WTC11 (cell line): ENCODE data around the gene CRPPA. TPM values are rescaled to one million over a fixed set of nuclear protein-coding genes. Genes with fewer than 3 reads are reported as not detected.

Experiments used
- ATAC-seq: fragments of 200-7000 bp; cut with Tn5 transposase; 2 replicates; pipeline ENCODE4 v1.10.0; 2021; ENCODE audit warnings: mild to moderate bottlenecking, moderate library complexity
- CTCF ChIA-PET: fragments of 300-600 bp; sonication (Branson Sonifier 250); formaldehyde crosslinking; loops from one replicate; lab custom pipeline; 2021; ENCODE audit warnings: antibody characterized with exemption; lab: Charles Lee
- POLR2A ChIA-PET: fragments of 350-600 bp; sonication (Branson Sonifier 250); formaldehyde crosslinking; loops from one replicate; lab custom pipeline; 2021; ENCODE audit warnings: antibody characterized with exemption; lab: Charles Lee
- DNase-seq: peaks from one replicate; pipeline ENCODE4 v3.0.0; 2021; ENCODE audit warnings: low spot score
- H3K27ac Mint-ChIP-seq: 2 replicates; pipeline ENCODE4 v1.8.0; 2021; ENCODE audit warnings: mixed read lengths
- H3K27me3 Mint-ChIP-seq: 2 replicates; pipeline ENCODE4 v1.8.0; 2021; ENCODE audit warnings: low read depth, mild to moderate bottlenecking, moderate library complexity, mixed read lengths
- H3K36me3 Mint-ChIP-seq: 2 replicates; pipeline ENCODE4 v1.8.0; 2021; ENCODE audit warnings: mixed read lengths
- H3K4me1 Mint-ChIP-seq: 2 replicates; pipeline ENCODE4 v1.8.0; 2022; ENCODE audit warnings: mixed read lengths
- H3K4me3 Mint-ChIP-seq: 2 replicates; pipeline ENCODE4 v1.8.0; 2021; ENCODE audit warnings: mild to moderate bottlenecking, moderate library complexity, mixed read lengths
- H3K9me3 Mint-ChIP-seq: 2 replicates; pipeline ENCODE4 v1.8.0; 2021; ENCODE audit warnings: mixed read lengths
- EMX1 ChIP-seq: fragments of 250-450 bp; sonication (Bioruptor Pico); IDR thresholded peaks from 2 replicates; pipeline ENCODE4 v1.8.0; 2021; ENCODE audit warnings: mild to moderate bottlenecking
- ESRRA ChIP-seq: sonication (generic); formaldehyde crosslinking; IDR thresholded peaks from 2 replicates; pipeline ENCODE4 v1.8.1; 2022; ENCODE audit warnings: mild to moderate bottlenecking, missing genetic modification reagents, borderline replicate concordance
- FOXJ3 ChIP-seq: sonication (generic); formaldehyde crosslinking; IDR thresholded peaks from 2 replicates; pipeline ENCODE4 v1.9.0; 2021; ENCODE audit warnings: missing genetic modification reagents, mild to moderate bottlenecking, borderline replicate concordance
- IRF2 ChIP-seq: sonication (generic); formaldehyde crosslinking; IDR thresholded peaks from 2 replicates; pipeline ENCODE4 v1.8.0; 2022; ENCODE audit warnings: low read depth, missing genetic modification reagents, borderline replicate concordance
- KAT7 ChIP-seq: sonication (generic); formaldehyde crosslinking; IDR thresholded peaks from 2 replicates; pipeline ENCODE4 v1.8.1; 2023; ENCODE audit warnings: missing genetic modification reagents, mild to moderate bottlenecking, borderline replicate concordance
- MXD4 ChIP-seq: fragments of 250-450 bp; sonication (Bioruptor Pico); IDR thresholded peaks from 2 replicates; pipeline ENCODE4 v1.8.0; 2021; ENCODE audit warnings: mild to moderate bottlenecking, moderate library complexity, borderline replicate concordance
- NFYB ChIP-seq: sonication (generic); formaldehyde crosslinking; conservative IDR thresholded peaks from 2 replicates; pipeline ENCODE4 v1.8.0; 2022; ENCODE audit warnings: low read depth, missing genetic modification reagents
- NR2C2 ChIP-seq: sonication (generic); formaldehyde crosslinking; IDR thresholded peaks from 2 replicates; pipeline ENCODE4 v1.8.0; 2022; ENCODE audit warnings: mild to moderate bottlenecking, missing genetic modification reagents
- OVOL2 ChIP-seq: fragments of 250-450 bp; sonication (Bioruptor Pico); IDR thresholded peaks from 2 replicates; pipeline ENCODE4 v1.9.0; 2021; ENCODE audit warnings: mild to moderate bottlenecking, borderline replicate concordance
- PRRX2 ChIP-seq: fragments of 250-450 bp; sonication (Bioruptor Pico); IDR thresholded peaks from 2 replicates; pipeline ENCODE4 v1.8.0; 2021; ENCODE audit warnings: mild to moderate bottlenecking
- SP1 ChIP-seq: sonication (generic); formaldehyde crosslinking; conservative IDR thresholded peaks from 2 replicates; pipeline ENCODE4 v1.8.1; 2022; ENCODE audit warnings: missing genetic modification reagents
- TCF7 ChIP-seq: sonication (generic); formaldehyde crosslinking; IDR thresholded peaks from 2 replicates; pipeline ENCODE4 v1.8.0; 2022; ENCODE audit warnings: mild to moderate bottlenecking, low read depth, missing genetic modification reagents, moderate library complexity
- TEAD4 ChIP-seq: sonication (generic); formaldehyde crosslinking; IDR thresholded peaks from 2 replicates; pipeline ENCODE4 v1.8.0; 2022; ENCODE audit warnings: mild to moderate bottlenecking, missing genetic modification reagents
- TP53 ChIP-seq: sonication (generic); formaldehyde crosslinking; IDR thresholded peaks from 2 replicates; pipeline ENCODE4 v1.8.1; 2023; ENCODE audit warnings: mild to moderate bottlenecking, missing genetic modification reagents
- ZNF138 ChIP-seq: sonication (generic); formaldehyde crosslinking; conservative IDR thresholded peaks from 2 replicates; pipeline ENCODE4 v1.8.1; 2022; ENCODE audit warnings: mild to moderate bottlenecking, moderate library complexity, missing genetic modification reagents
- ZNF219 ChIP-seq: sonication (generic); formaldehyde crosslinking; IDR thresholded peaks from 2 replicates; pipeline ENCODE4 v1.8.0; 2023; ENCODE audit warnings: missing genetic modification reagents, mild to moderate bottlenecking, borderline replicate concordance
- ZNF317 ChIP-seq: sonication (generic); formaldehyde crosslinking; IDR thresholded peaks from 2 replicates; pipeline ENCODE4 v1.8.1; 2023; ENCODE audit warnings: low read depth, mild to moderate bottlenecking, moderate library complexity, missing genetic modification reagents, borderline replicate concordance
- ZNF416 ChIP-seq: fragments of 250-450 bp; sonication (Bioruptor Pico); IDR thresholded peaks from 2 replicates; pipeline ENCODE4 v1.9.0; 2021; ENCODE audit warnings: mild to moderate bottlenecking, inconsistent platforms
- ZNF423 ChIP-seq: fragments of 250-450 bp; sonication (Bioruptor Pico); IDR thresholded peaks from 2 replicates; pipeline ENCODE4 v2.1.2; 2022; ENCODE audit warnings: mild to moderate bottlenecking, moderate library complexity
- ZNF671 ChIP-seq: fragments of 250-450 bp; sonication (Bioruptor Pico); IDR thresholded peaks from 2 replicates; pipeline ENCODE4 v1.8.0; 2021; ENCODE audit warnings: mild to moderate bottlenecking
- total RNA-seq: library from RNA; stranded (reverse); gene quantifications from 3 replicates; pipeline ENCODE4 v1.2.3, GENCODE V29; 2021
- TF ChIP-seq, protein P1 (sequence below): sonication (generic); formaldehyde crosslinking; IDR thresholded peaks from 2 replicates; pipeline ENCODE4 v1.8.1; 2022; ENCODE audit warnings: mild to moderate bottlenecking, moderate library complexity, missing genetic modification reagents
- TF ChIP-seq, protein P2 (sequence below): fragments of 250-450 bp; sonication (Bioruptor Pico); conservative IDR thresholded peaks from 2 replicates; pipeline ENCODE4 v1.9.0; 2021; ENCODE audit warnings: mild to moderate bottlenecking
- TF ChIP-seq, protein P3 (sequence below): fragments of 250-450 bp; sonication (Bioruptor Pico); IDR thresholded peaks from 2 replicates; pipeline ENCODE4 v1.9.0; 2021; ENCODE audit warnings: moderate library complexity, mild to moderate bottlenecking, inconsistent platforms, borderline replicate concordance
- TF ChIP-seq, protein P4 (sequence below): sonication (generic); formaldehyde crosslinking; IDR thresholded peaks from 2 replicates; pipeline ENCODE4 v1.8.0; 2023; ENCODE audit warnings: missing genetic modification reagents, mild to moderate bottlenecking, borderline replicate concordance
- TF ChIP-seq, protein P5 (sequence below): sonication (generic); formaldehyde crosslinking; IDR thresholded peaks from 2 replicates; pipeline ENCODE4 v1.8.1; 2023; ENCODE audit warnings: mild to moderate bottlenecking, missing genetic modification reagents
- TF ChIP-seq, protein P6 (sequence below): fragments of 200-600 bp; IDR thresholded peaks from 2 replicates; pipeline ENCODE4 v1.8.0; 2022; ENCODE audit warnings: antibody characterized with exemption

The CRPPA gene
- total RNA-seq, 1 experiment from 2014 or later: 0.87 TPM

DNA sequence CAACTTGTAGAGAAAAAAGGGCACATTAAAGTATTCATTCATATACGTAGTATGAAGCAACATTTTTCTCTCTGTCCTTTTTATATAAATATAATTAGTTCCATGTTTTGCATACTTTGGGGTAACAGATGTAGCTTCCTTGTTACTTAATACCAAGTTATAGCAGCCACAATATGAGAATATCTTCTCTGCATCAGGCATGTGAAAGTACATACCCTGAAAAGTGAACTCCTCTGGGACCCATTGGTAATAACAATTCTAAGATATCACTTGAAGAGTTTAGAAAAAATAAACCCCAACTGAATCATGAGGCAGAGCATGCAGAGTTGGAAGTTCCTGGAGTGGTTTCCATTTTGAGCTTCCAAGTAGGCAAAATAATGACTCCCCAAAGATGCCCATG lies 2.4 kb upstream of the CRPPA start:
- Mint-ChIP-seq H3K4me3 (no peak overlapping the region), H3K36me3 (no peaks in the 10 kb centered on the region), H3K9me3 (no peaks in the 10 kb centered on the region), H3K27ac (no peak overlapping the region), H3K27me3 (peaks cover 27% of the 10 kb centered on the region), H3K4me1 (peaks cover 16% of the 10 kb centered on the region)
- TF ChIP-seq ESRRA (CRISPR knock-in tag) (no peak), TP53 (no peak), ZNF138 (CRISPR knock-in tag) (no peak), FOXJ3 (no peak), PRRX2 (CRISPR knock-in tag) (no peak), ZNF416 (CRISPR knock-in tag) (no peak), IRF2 (no peak), ZNF671 (CRISPR knock-in tag) (no peak), EMX1 (no peak), NR2C2 (no peak)
- TF ChIP-seq, protein P1, sequence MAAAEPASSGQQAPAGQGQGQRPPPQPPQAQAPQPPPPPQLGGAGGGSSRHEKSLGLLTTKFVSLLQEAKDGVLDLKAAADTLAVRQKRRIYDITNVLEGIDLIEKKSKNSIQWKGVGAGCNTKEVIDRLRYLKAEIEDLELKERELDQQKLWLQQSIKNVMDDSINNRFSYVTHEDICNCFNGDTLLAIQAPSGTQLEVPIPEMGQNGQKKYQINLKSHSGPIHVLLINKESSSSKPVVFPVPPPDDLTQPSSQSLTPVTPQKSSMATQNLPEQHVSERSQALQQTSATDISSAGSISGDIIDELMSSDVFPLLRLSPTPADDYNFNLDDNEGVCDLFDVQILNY: no peak
- TF ChIP-seq, protein P2, sequence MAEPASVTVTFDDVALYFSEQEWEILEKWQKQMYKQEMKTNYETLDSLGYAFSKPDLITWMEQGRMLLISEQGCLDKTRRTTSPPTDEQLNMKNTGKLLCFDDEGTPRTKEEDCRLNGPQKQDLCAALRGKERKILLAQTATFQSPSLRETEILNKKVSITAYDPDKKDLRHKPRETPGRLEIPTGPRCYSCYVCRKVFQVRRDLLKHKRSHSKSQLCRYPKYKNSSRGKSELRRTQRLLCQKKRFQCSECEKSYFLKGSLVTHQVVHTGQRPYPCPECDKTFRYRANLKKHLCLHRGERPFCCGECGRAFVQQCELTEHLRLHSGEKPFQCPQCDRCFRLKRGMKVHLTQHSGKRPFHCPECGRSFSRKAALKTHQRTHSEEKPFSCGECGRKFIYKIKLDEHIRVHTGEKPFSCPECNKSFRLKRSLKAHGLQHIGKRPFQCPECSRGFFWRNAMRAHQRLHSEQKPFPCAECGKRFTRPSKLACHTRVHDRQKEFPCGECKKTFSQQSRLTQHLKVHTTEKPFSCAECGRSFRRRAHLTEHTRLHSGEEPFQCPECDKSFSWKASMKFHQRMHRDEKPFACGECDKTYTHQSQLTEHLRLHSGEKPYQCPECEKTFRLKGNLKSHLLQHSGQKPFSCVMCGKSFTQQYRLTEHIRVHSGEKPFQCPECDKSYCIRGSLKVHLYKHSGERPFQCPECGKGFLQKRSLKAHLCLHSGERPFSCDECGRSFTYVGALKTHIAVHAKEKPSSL (CRISPR knock-in tag): no peak
- no peak for ATAC-seq
- DNase-seq: no peak
- POLR2A ChIA-PET: no interaction called here
- CTCF ChIA-PET: interaction anchor here (1.5 kb wide), 1 partner anchor 141 kb away, joined by 6 read pairs; no protein-coding TSS in a partner anchor

DNA sequence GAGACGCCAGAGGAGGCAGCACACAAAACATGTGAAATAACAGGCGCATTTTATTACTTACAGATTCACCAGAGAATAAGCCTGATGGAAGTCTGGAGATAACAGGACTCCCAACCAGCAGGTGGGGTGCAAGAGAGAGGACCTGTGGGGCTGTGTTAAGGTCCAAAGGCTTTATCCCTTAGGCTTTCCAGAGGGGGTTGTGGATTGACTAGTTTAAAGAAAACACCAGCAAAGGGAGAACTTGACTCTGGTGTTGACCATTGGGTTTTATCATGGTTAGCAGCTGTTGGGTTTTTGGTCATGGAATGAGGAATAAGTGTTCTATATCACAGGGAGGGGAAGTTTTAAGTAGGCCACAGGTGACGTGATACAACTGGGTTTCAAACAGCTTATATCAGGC lies 1.6 kb upstream of the CRPPA start:
- TF ChIP-seq NR2C2: no peak
- TF ChIP-seq KAT7 (CRISPR knock-in tag): no peak
- TF ChIP-seq, protein P3, sequence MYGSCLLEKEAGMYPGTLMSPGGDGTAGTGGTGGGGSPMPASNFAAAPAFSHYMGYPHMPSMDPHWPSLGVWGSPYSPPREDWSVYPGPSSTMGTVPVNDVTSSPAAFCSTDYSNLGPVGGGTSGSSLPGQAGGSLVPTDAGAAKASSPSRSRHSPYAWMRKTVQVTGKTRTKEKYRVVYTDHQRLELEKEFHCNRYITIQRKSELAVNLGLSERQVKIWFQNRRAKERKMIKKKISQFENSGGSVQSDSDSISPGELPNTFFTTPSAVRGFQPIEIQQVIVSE: no peak
- TF ChIP-seq ZNF219 (CRISPR knock-in tag): no peak
- TF ChIP-seq TEAD4 (CRISPR knock-in tag): no peak
- TF ChIP-seq TP53: no peak
- TF ChIP-seq SP1 (CRISPR knock-in tag): no peak
- TF ChIP-seq, protein P4, sequence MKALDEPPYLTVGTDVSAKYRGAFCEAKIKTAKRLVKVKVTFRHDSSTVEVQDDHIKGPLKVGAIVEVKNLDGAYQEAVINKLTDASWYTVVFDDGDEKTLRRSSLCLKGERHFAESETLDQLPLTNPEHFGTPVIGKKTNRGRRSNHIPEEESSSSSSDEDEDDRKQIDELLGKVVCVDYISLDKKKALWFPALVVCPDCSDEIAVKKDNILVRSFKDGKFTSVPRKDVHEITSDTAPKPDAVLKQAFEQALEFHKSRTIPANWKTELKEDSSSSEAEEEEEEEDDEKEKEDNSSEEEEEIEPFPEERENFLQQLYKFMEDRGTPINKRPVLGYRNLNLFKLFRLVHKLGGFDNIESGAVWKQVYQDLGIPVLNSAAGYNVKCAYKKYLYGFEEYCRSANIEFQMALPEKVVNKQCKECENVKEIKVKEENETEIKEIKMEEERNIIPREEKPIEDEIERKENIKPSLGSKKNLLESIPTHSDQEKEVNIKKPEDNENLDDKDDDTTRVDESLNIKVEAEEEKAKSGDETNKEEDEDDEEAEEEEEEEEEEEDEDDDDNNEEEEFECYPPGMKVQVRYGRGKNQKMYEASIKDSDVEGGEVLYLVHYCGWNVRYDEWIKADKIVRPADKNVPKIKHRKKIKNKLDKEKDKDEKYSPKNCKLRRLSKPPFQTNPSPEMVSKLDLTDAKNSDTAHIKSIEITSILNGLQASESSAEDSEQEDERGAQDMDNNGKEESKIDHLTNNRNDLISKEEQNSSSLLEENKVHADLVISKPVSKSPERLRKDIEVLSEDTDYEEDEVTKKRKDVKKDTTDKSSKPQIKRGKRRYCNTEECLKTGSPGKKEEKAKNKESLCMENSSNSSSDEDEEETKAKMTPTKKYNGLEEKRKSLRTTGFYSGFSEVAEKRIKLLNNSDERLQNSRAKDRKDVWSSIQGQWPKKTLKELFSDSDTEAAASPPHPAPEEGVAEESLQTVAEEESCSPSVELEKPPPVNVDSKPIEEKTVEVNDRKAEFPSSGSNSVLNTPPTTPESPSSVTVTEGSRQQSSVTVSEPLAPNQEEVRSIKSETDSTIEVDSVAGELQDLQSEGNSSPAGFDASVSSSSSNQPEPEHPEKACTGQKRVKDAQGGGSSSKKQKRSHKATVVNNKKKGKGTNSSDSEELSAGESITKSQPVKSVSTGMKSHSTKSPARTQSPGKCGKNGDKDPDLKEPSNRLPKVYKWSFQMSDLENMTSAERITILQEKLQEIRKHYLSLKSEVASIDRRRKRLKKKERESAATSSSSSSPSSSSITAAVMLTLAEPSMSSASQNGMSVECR (CRISPR knock-in tag): no peak
- TF ChIP-seq ZNF423 (CRISPR knock-in tag): no peak
- TF ChIP-seq MXD4 (CRISPR knock-in tag): no peak
- no peak for TF ChIP-seq ZNF416 (CRISPR knock-in tag)
- no peak for TF ChIP-seq OVOL2 (CRISPR knock-in tag)
- no peak for TF ChIP-seq ZNF317 (CRISPR knock-in tag)
- TF ChIP-seq TCF7: no peak
- TF ChIP-seq PRRX2 (CRISPR knock-in tag): no peak
- TF ChIP-seq, protein P5, sequence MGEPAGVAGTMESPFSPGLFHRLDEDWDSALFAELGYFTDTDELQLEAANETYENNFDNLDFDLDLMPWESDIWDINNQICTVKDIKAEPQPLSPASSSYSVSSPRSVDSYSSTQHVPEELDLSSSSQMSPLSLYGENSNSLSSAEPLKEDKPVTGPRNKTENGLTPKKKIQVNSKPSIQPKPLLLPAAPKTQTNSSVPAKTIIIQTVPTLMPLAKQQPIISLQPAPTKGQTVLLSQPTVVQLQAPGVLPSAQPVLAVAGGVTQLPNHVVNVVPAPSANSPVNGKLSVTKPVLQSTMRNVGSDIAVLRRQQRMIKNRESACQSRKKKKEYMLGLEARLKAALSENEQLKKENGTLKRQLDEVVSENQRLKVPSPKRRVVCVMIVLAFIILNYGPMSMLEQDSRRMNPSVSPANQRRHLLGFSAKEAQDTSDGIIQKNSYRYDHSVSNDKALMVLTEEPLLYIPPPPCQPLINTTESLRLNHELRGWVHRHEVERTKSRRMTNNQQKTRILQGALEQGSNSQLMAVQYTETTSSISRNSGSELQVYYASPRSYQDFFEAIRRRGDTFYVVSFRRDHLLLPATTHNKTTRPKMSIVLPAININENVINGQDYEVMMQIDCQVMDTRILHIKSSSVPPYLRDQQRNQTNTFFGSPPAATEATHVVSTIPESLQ (CRISPR knock-in tag): no peak
- TF ChIP-seq, protein P6, sequence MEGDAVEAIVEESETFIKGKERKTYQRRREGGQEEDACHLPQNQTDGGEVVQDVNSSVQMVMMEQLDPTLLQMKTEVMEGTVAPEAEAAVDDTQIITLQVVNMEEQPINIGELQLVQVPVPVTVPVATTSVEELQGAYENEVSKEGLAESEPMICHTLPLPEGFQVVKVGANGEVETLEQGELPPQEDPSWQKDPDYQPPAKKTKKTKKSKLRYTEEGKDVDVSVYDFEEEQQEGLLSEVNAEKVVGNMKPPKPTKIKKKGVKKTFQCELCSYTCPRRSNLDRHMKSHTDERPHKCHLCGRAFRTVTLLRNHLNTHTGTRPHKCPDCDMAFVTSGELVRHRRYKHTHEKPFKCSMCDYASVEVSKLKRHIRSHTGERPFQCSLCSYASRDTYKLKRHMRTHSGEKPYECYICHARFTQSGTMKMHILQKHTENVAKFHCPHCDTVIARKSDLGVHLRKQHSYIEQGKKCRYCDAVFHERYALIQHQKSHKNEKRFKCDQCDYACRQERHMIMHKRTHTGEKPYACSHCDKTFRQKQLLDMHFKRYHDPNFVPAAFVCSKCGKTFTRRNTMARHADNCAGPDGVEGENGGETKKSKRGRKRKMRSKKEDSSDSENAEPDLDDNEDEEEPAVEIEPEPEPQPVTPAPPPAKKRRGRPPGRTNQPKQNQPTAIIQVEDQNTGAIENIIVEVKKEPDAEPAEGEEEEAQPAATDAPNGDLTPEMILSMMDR: no peak
- no peak for TF ChIP-seq NFYB (CRISPR knock-in tag)
- H3K4me1 Mint-ChIP-seq: peaks cover 16% of the 10 kb centered on the region
- peak overlapping the region; percentile 10; the same call in 1 of the 2 replicates for H3K4me3 Mint-ChIP-seq
- no peak for DNase-seq
- peaks cover 27% of the 10 kb centered on the region for H3K27me3 Mint-ChIP-seq
- no peak for ATAC-seq
- POLR2A ChIA-PET: no interaction called here
- H3K36me3 Mint-ChIP-seq: no peaks in the 10 kb centered on the region
- no peaks in the 10 kb centered on the region for H3K9me3 Mint-ChIP-seq
- H3K27ac Mint-ChIP-seq: no peak overlapping the region
- CTCF ChIA-PET: interaction anchor here (1.5 kb wide), 1 partner anchor 142 kb away, joined by 6 read pairs; no protein-coding TSS in a partner anchor
